Gastroesophageal sphincter (tissue), 3 donors: ENCODE measurements around the gene PHF21B.

Experiments used
- CTCF ChIP-seq, 4 experiments: fragments of 200-600 bp in 2 of 4; fragments of 450-650 bp in 2 of 4; sonication (generic) in 1 of 4; IDR thresholded peaks; one replicate each; pipeline ENCODE4 v1.5.1; 2017 to 2019; ENCODE audit warnings: antibody characterized with exemption in 4 of 4, mild to moderate bottlenecking in 2 of 4, moderate library complexity in 2 of 4
- EP300 ChIP-seq: sonication (generic); formaldehyde crosslinking; IDR thresholded peaks from one replicate; pipeline ENCODE4 v1.6.1; 2017; ENCODE audit warnings: antibody characterized with exemption, mild to moderate bottlenecking
- POLR2A ChIP-seq, 2 donors: fragments of 450-650 bp; IDR thresholded peaks; one replicate each; pipeline ENCODE4 v1.6.1; 2017; ENCODE audit warnings: antibody characterized with exemption in 2 of 2, mild to moderate bottlenecking in 2 of 2, moderate library complexity in 1 of 2

GRCh38 chr22:44955102-44955501 lies 54.7 kb downstream of the PHF21B start:
- TF ChIP-seq CTCF (IDR thresholded peaks at IDR 0.05) (no peak), EP300 (no peak), POLR2A (IDR thresholded peaks at IDR 0.05) (no peak)
